Keratinocyte (primary cell): ENCODE measurements around the gene KCNG1. TPM values are rescaled to one million over a fixed set of nuclear protein-coding genes. Genes with fewer than 3 reads are reported as not detected.

Experiments
- DNase-seq: peaks from one replicate; pipeline ENCODE4 v3.0.0-alpha.2; 2011; ENCODE audit warnings: low read depth, missing footprints, low spot score
- FAIRE-seq: peaks from 2 replicates; lab custom pipeline; 2011; peaks lifted over from hg19 to GRCh38; lab: Jason Lieb, UNC
- H2AFZ ChIP-seq: 2 replicates; pipeline ENCODE4 v1.6.0; 2012; ENCODE audit warnings: low read length, control low read depth, inconsistent platforms; ENCODE audit not compliant: control insufficient read depth
- H3K27ac ChIP-seq: 2 replicates; pipeline ENCODE4 v1.5.1; 2011; ENCODE audit warnings: low read length; ENCODE audit not compliant: control insufficient read depth, insufficient read depth
- H3K27me3 ChIP-seq: 3 replicates; pipeline ENCODE4 v1.6.0; 2011; ENCODE audit warnings: low read length; ENCODE audit not compliant: control insufficient read depth, insufficient read depth; ENCODE audit errors: extremely low read depth
- H3K36me3 ChIP-seq, 2 experiments: 2 replicates in 1 of 2; 3 replicates in 1 of 2; pipeline ENCODE4 v1.5.1; 2011; ENCODE audit warnings: low read length in 2 of 2, mild to moderate bottlenecking in 1 of 2; ENCODE audit not compliant: control insufficient read depth in 2 of 2, insufficient read depth in 2 of 2; ENCODE audit errors: extremely low read depth in 1 of 2
- H3K4me1 ChIP-seq: 3 replicates; pipeline ENCODE4 v1.5.1; 2011; ENCODE audit warnings: low read length; ENCODE audit not compliant: control insufficient read depth, insufficient read depth; ENCODE audit errors: extremely low read depth
- H3K4me2 ChIP-seq: 3 replicates; pipeline ENCODE4 v1.6.0; 2011; ENCODE audit warnings: low read depth, low read length; ENCODE audit not compliant: control insufficient read depth, insufficient read depth; ENCODE audit errors: extremely low read depth
- H3K4me3 ChIP-seq, 3 experiments: fragments of 200-600 bp in 1 of 3; sonication (generic) in 1 of 3; 2 replicates in 2 of 3; 3 replicates in 1 of 3; pipeline ENCODE4 v1.5.1; 2011 to 2016; ENCODE audit warnings: low read length in 3 of 3, mild to moderate bottlenecking in 3 of 3, control low read depth in 2 of 3, inconsistent platforms in 1 of 3, low read depth in 1 of 3, mixed read lengths in 1 of 3, mixed run types in 1 of 3, moderate library complexity in 1 of 3; ENCODE audit not compliant: control insufficient read depth in 2 of 3, insufficient read depth in 2 of 3; ENCODE audit errors: extremely low read depth in 1 of 3
- H3K79me2 ChIP-seq: 2 replicates; pipeline ENCODE4 v1.6.0; 2012; ENCODE audit warnings: low read length; ENCODE audit not compliant: control insufficient read depth, insufficient read depth
- H3K9ac ChIP-seq: 3 replicates; pipeline ENCODE4 v1.6.0; 2011; ENCODE audit warnings: low read length; ENCODE audit not compliant: control insufficient read depth, insufficient read depth; ENCODE audit errors: extremely low read depth
- H3K9me1 ChIP-seq: 3 replicates; pipeline ENCODE4 v1.6.0; 2011; ENCODE audit warnings: low read length; ENCODE audit not compliant: control insufficient read depth, insufficient read depth; ENCODE audit errors: extremely low read depth
- H3K9me3 ChIP-seq: 2 replicates; pipeline ENCODE4 v1.5.1; 2012; ENCODE audit warnings: low read depth, low read length; ENCODE audit not compliant: control insufficient read depth
- H4K20me1 ChIP-seq: 3 replicates; pipeline ENCODE4 v1.6.0; 2011; ENCODE audit warnings: low read length; ENCODE audit not compliant: control insufficient read depth, insufficient read depth; ENCODE audit errors: extremely low read depth
- EZH2 ChIP-seq: IDR thresholded peaks from one replicate; pipeline ENCODE4 v1.6.1; 2012; ENCODE audit warnings: inconsistent platforms, mild to moderate bottlenecking, low read length, moderate library complexity
- dilution Hi-C: fragments of 300-500 bp; cut with MboI; formaldehyde crosslinking; loops from one replicate; pipeline ENCODE4 v1.7.0; 2020; ENCODE audit warnings: low sequenced_read_pairs; ENCODE audit not compliant: extremely low pct_ligation_motif_present
- polyA plus RNA-seq, 5 experiments: library from polyadenylated mRNA; depleted of rRNA in 3 of 5; stranded (reverse) in 3 of 5; stranded (forward) in 1 of 5; unstranded in 1 of 5; fragments of >200 nt; gene quantifications; 1 replicate in 1 of 5; 2 replicates in 3 of 5; 3 replicates in 1 of 5; pipeline versions ENCODE4 v1.2.1 to v1.2.3, GENCODE V29; 2011 to 2012; ENCODE audit warnings: missing spikeins in 2 of 5, low read depth in 1 of 5, low replicate concordance in 1 of 5
- TF ChIP-seq, protein P1 (sequence below), 3 experiments: IDR thresholded peaks in 1 of 3; conservative IDR thresholded peaks in 1 of 3; optimal IDR thresholded peaks in 1 of 3; 2 replicates in 2 of 3; 3 replicates in 1 of 3; pipeline versions ENCODE3 to v1.5.1; 2011; ENCODE audit warnings: low read length in 3 of 3, mild to moderate bottlenecking in 3 of 3, moderate library complexity in 2 of 3, control low read depth in 1 of 3, inconsistent platforms in 1 of 3; ENCODE audit not compliant: insufficient read depth in 2 of 3; ENCODE audit errors: extremely low read depth in 1 of 3

KCNG1 gene
- polyA plus RNA-seq, 1 donor (not counting 4 experiments of a cell fraction or from before 2014, with no cell fraction given) = 2.5 TPM

DNA sequence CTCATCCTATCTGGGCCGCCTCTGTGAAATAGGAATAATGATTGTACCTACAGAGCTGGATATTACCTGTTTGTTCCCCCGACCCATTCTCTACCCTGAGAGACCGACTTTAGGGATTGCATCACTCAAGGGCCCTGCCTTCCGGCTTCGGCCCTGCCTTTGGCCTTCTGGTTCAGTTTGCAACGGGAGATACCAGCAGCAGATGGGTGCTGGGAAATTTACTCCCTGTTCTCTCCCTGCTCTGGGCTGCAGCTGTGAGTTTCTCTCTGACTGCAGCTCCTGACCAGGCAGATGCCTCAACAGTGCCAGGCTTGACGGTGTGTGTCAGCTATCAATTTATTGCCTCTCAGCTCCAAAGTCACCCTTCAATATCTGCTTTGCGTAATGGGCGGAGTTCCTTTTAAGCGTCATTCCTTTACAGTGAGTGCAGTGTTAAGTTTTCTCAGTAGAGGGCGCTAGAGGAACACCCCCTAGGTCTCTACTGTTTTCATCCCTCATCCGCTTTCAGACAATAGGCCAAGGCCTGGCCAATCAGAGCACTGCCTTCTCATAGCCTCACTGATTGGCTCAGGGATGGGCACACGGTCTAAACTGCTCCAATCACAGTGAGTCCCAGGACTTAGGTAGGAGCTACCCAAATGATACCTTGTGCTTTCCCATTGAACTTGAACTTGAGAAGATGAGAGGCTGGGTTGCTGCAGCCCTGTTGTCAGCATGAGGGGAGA lies 30.0 kb downstream of the KCNG1 start:
- FAIRE-seq = peak; percentile 91
- H2AFZ ChIP-seq = peak overlapping the region; percentile 91
- TF ChIP-seq, protein P1, sequence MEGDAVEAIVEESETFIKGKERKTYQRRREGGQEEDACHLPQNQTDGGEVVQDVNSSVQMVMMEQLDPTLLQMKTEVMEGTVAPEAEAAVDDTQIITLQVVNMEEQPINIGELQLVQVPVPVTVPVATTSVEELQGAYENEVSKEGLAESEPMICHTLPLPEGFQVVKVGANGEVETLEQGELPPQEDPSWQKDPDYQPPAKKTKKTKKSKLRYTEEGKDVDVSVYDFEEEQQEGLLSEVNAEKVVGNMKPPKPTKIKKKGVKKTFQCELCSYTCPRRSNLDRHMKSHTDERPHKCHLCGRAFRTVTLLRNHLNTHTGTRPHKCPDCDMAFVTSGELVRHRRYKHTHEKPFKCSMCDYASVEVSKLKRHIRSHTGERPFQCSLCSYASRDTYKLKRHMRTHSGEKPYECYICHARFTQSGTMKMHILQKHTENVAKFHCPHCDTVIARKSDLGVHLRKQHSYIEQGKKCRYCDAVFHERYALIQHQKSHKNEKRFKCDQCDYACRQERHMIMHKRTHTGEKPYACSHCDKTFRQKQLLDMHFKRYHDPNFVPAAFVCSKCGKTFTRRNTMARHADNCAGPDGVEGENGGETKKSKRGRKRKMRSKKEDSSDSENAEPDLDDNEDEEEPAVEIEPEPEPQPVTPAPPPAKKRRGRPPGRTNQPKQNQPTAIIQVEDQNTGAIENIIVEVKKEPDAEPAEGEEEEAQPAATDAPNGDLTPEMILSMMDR (optimal IDR thresholded peaks at IDR 0.05 in 1 of 3, IDR thresholded peaks at IDR 0.05 in 1 of 3, conservative IDR thresholded peaks at IDR 0.05 in 1 of 3; ENCODE audit: extremely low read depth in 1 of 3, insufficient read depth in 2 of 3, low read length in 3 of 3) = peak; percentile 70 to 94 (median 92)
- TF ChIP-seq EZH2 = no peak

DNA sequence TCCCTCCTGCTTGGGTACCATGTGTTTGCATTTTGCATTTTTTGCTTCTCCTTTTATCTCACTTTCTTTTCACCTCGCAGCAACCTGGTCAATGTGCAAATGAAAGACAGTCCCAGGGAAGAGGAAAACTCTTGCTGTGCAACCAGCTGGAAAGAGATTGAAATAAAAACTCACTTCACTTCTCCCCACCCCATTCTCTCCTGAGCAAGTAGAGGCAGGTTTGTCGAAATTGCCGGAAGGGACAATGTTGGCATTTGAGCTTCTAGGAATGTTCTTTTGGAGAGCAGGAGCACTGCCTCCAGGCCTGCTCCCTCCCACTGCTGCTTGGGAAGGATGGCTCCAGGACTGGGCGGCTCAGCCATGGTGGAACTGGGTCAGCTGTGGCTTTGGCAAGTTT lies 30.6 kb downstream of the KCNG1 start:
- Histone ChIP-seq H3K9me3 (no peaks in the 10 kb centered on the region), H4K20me1 (no peaks in the 10 kb centered on the region), H3K9ac (peak overlapping the region; percentile 53), H3K4me1 (peaks cover 18% of the 10 kb centered on the region), H3K79me2 (no peaks in the 10 kb centered on the region), H3K4me3 (peak overlapping the region in 2 of 3 experiments; percentile 47 to 55), H3K27me3 (no peaks in the 10 kb centered on the region), H3K4me2 (peak overlapping the region; percentile 85), H3K36me3 (no peaks in the 10 kb centered on the region), H2AFZ (peak overlapping the region; percentile 70), H3K27ac (peak overlapping the region; percentile 76), H3K9me1 (no peaks in the 10 kb centered on the region)
- peak; percentile 49 for FAIRE-seq
- no peak for TF ChIP-seq EZH2
- TF ChIP-seq, protein P1 (optimal IDR thresholded peaks at IDR 0.05 in 1 of 3, IDR thresholded peaks at IDR 0.05 in 1 of 3, conservative IDR thresholded peaks at IDR 0.05 in 1 of 3; ENCODE audit: extremely low read depth in 1 of 3, insufficient read depth in 2 of 3, low read length in 3 of 3) = no peak
- dilution Hi-C loops = no loop called here
- peak; percentile 80 for DNase-seq

More for the DNA sequence above, 30.0 kb downstream of the KCNG1 start:
- Histone ChIP-seq H3K4me1 (peaks cover 18% of the 10 kb centered on the region), H3K9me3 (no peaks in the 10 kb centered on the region), H3K4me2 (peak overlapping the region; percentile 85), H3K27me3 (no peaks in the 10 kb centered on the region), H3K4me3 (peak overlapping the region in 2 of 3 experiments; percentile 47 to 55), H4K20me1 (no peaks in the 10 kb centered on the region), H3K79me2 (no peaks in the 10 kb centered on the region), H3K27ac (peak overlapping the region; percentile 76), H3K9ac (peak overlapping the region; percentile 53), H3K9me1 (no peaks in the 10 kb centered on the region), H3K36me3 (no peaks in the 10 kb centered on the region)
- dilution Hi-C loops = no loop called here
- peak; percentile 87 for DNase-seq
